Natural killer cell treated with Interleukin-12 subunit alpha and Interleukin-12 subunit beta and Interleukin-15 and Interleukin-18, amount 100 ng/mL, for 72 hours (primary cell): ENCODE data around the gene TTC31. TPM values are rescaled to one million over a fixed set of nuclear protein-coding genes. Genes with fewer than 3 reads are reported as not detected.

ENCODE experiments used
- ATAC-seq, 2 donors: fragments of 150-1000 bp; cut with Tn5 transposase in 1 of 2; sonication (Bioruptor Pico), chemical (Tn5 transposase) in 1 of 2; 2 replicates each; pipeline ENCODE4 v1.10.0; 2021
- DNase-seq: peaks from one replicate; pipeline ENCODE4 v3.0.0; 2022; ENCODE audit warnings: low spot score
- H3K27ac Mint-ChIP-seq, 2 donors: 1 replicate in 1 of 2; 2 replicates in 1 of 2; pipeline ENCODE4 v1.8.0; 2022; ENCODE audit warnings: mixed read lengths in 2 of 2, mild to moderate bottlenecking in 1 of 2, moderate library complexity in 1 of 2
- H3K27me3 Mint-ChIP-seq, 2 donors: 1 replicate in 1 of 2; 2 replicates in 1 of 2; pipeline ENCODE4 v1.8.0; 2022; ENCODE audit warnings: mixed read lengths in 2 of 2
- H3K36me3 Mint-ChIP-seq: one replicate; pipeline ENCODE4 v1.8.0; 2022; ENCODE audit warnings: mixed read lengths
- H3K4me1 Mint-ChIP-seq, 2 donors: 1 replicate in 1 of 2; 2 replicates in 1 of 2; pipeline ENCODE4 v1.8.0; 2022; ENCODE audit warnings: low read depth in 2 of 2, mixed read lengths in 2 of 2, mild to moderate bottlenecking in 1 of 2
- H3K4me3 Mint-ChIP-seq: one replicate; pipeline ENCODE4 v1.8.0; 2022; ENCODE audit warnings: mixed read lengths
- H3K9me3 Mint-ChIP-seq: 2 replicates; pipeline ENCODE4 v1.8.0; 2022; ENCODE audit warnings: mixed read lengths
- total RNA-seq, 2 donors: library from RNA; stranded (reverse); gene quantifications; one replicate each; pipeline ENCODE4 v1.2.3, GENCODE V29; 2022

Gene TTC31
- total RNA-seq, 2 donors from 2014 or later = 42.8 to 49.0 TPM

- H3K4me3 Mint-ChIP-seq = peak overlapping the region; percentile 17
- peaks cover 38 to 44% of the 10 kb centered on the region in 2 donors for H3K4me1 Mint-ChIP-seq
- H3K27ac Mint-ChIP-seq = no peak overlapping the region
- ATAC-seq (no peak), DNase-seq (peak; percentile 58)
- H3K27me3 Mint-ChIP-seq = no peaks in the 10 kb centered on the region
- peaks cover 7% of the 10 kb centered on the region for H3K36me3 Mint-ChIP-seq
- H3K9me3 Mint-ChIP-seq = no peaks in the 10 kb centered on the region
These were observed 17.2 kb downstream of the TTC31 start for GRCh38 chr2:74499940-74500577.

GRCh38 chr2:74500578-74500946, 17.7 kb downstream of the TTC31 start:
- ATAC-seq (no peak), DNase-seq (peak; percentile 40)
- H3K36me3 Mint-ChIP-seq = peaks cover 8% of the 10 kb centered on the region
- H3K27ac Mint-ChIP-seq = no peak overlapping the region
- H3K27me3 Mint-ChIP-seq = no peaks in the 10 kb centered on the region
- H3K4me1 Mint-ChIP-seq = peaks cover 42 to 47% of the 10 kb centered on the region in 2 donors
- H3K4me3 Mint-ChIP-seq = peak overlapping the region; percentile 17
- no peaks in the 10 kb centered on the region for H3K9me3 Mint-ChIP-seq

- Mint-ChIP-seq H3K9me3 (no peaks in the 10 kb centered on the region), H3K4me3 (peak overlapping the region; percentile 79), H3K27ac (peak overlapping the region in 1 of 2 donors; percentile 93), H3K27me3 (no peaks in the 10 kb centered on the region), H3K36me3 (peaks cover 9% of the 10 kb centered on the region), H3K4me1 (peaks cover 49 to 51% of the 10 kb centered on the region in 2 donors)
- DNase-seq (peak; percentile 29), ATAC-seq (no peak)
These were observed 18.6 kb downstream of the TTC31 start for GRCh38 chr2:74501335-74502071.

- Mint-ChIP-seq H3K36me3 (peaks cover 12% of the 10 kb centered on the region), H3K27ac (peak overlapping the region; percentile 64 to 93), H3K4me1 (peaks cover 56 to 59% of the 10 kb centered on the region in 2 donors), H3K9me3 (no peaks in the 10 kb centered on the region), H3K27me3 (no peaks in the 10 kb centered on the region), H3K4me3 (peak overlapping the region; percentile 79)
- peak; percentile 34 for DNase-seq
- ATAC-seq = no peak
These were observed 19.4 kb downstream of the TTC31 start for GRCh38 chr2:74502147-74502719.

GRCh38 chr2:74502720-74503505, 20.0 kb downstream of the TTC31 start:
- H3K36me3 Mint-ChIP-seq = peaks cover 12% of the 10 kb centered on the region
- DNase-seq (peak; percentile 88), ATAC-seq (peak; percentile 70 to 74)
- peaks cover 61 to 63% of the 10 kb centered on the region in 2 donors for H3K4me1 Mint-ChIP-seq
- no peaks in the 10 kb centered on the region for H3K9me3 Mint-ChIP-seq
- peak overlapping the region; percentile 64 to 93 for H3K27ac Mint-ChIP-seq
- H3K27me3 Mint-ChIP-seq = no peaks in the 10 kb centered on the region
- peak overlapping the region; percentile 79 for H3K4me3 Mint-ChIP-seq

- H3K27ac Mint-ChIP-seq = peak overlapping the region; percentile 64 to 93
These were observed 20.9 kb downstream of the TTC31 start for GRCh38 chr2:74503506-74504475.

GRCh38 chr2:74504591-74504990, 21.7 kb downstream of the TTC31 start:
- no peaks in the 10 kb centered on the region for H3K9me3 Mint-ChIP-seq
- H3K4me1 Mint-ChIP-seq = peaks cover 59% of the 10 kb centered on the region in 2 donors
- peak; percentile 23 for DNase-seq
- no peak for ATAC-seq
- peak overlapping the region; percentile 79 for H3K4me3 Mint-ChIP-seq
- peaks cover 1 to 4% of the 10 kb centered on the region in 2 donors for H3K27me3 Mint-ChIP-seq
- H3K36me3 Mint-ChIP-seq = peaks cover 12% of the 10 kb centered on the region
- H3K27ac Mint-ChIP-seq = peak overlapping the region; percentile 64 to 93

More at GRCh38 chr2:74503506-74504475, 20.9 kb downstream of the TTC31 start:
- Mint-ChIP-seq H3K36me3 (peaks cover 12% of the 10 kb centered on the region), H3K4me1 (peaks cover 62 to 63% of the 10 kb centered on the region in 2 donors), H3K4me3 (peak overlapping the region; percentile 79), H3K9me3 (no peaks in the 10 kb centered on the region), H3K27me3 (no peaks in the 10 kb centered on the region)
- ATAC-seq = no peak
- peak; percentile 48 for DNase-seq

- H3K4me3 Mint-ChIP-seq = peak overlapping the region; percentile 79
- peaks cover 59 to 62% of the 10 kb centered on the region in 2 donors for H3K4me1 Mint-ChIP-seq
- ATAC-seq = no peak
- peak overlapping the region; percentile 93 to 99 for H3K27ac Mint-ChIP-seq
- peaks cover 12% of the 10 kb centered on the region for H3K36me3 Mint-ChIP-seq
- peaks cover 8 to 14% of the 10 kb centered on the region in 2 donors for H3K27me3 Mint-ChIP-seq
- H3K9me3 Mint-ChIP-seq = no peaks in the 10 kb centered on the region
- peak; percentile 49 for DNase-seq
These were observed 22.8 kb downstream of the TTC31 start for GRCh38 chr2:74505448-74506246.

GRCh38 chr2:74507145-74507925, 24.5 kb downstream of the TTC31 start, which contains the start of gene PCGF1:
Gene PCGF1 (minus strand): TSS chr2:74507695. CDS start chr2:74507668, 27 bp downstream.
- H3K9me3 Mint-ChIP-seq = no peaks in the 10 kb centered on the region
- H3K4me1 Mint-ChIP-seq = peaks cover 48 to 52% of the 10 kb centered on the region in 2 donors
- H3K36me3 Mint-ChIP-seq = peaks cover 12% of the 10 kb centered on the region
- peaks cover 12 to 29% of the 10 kb centered on the region in 2 donors for H3K27me3 Mint-ChIP-seq
- H3K4me3 Mint-ChIP-seq = peak within 1 kb of the TSS; percentile 96
- H3K27ac Mint-ChIP-seq = peak within 1 kb of the TSS; percentile 99
- ATAC-seq = peak; percentile 93 to 95
- DNase-seq = peak; percentile 97

- Mint-ChIP-seq H3K4me3 (peak overlapping the region; percentile 96), H3K9me3 (no peaks in the 10 kb centered on the region), H3K27ac (peak overlapping the region; percentile 99), H3K4me1 (peaks cover 48 to 50% of the 10 kb centered on the region in 2 donors), H3K27me3 (peaks cover 15 to 29% of the 10 kb centered on the region in 2 donors), H3K36me3 (peaks cover 12% of the 10 kb centered on the region)
- DNase-seq = no peak
- ATAC-seq = no peak
These were observed 25.1 kb downstream of the TTC31 start for GRCh38 chr2:74507926-74508520.

GRCh38 chr2:74510272-74510671, 27.4 kb downstream of the TTC31 start:
- Mint-ChIP-seq H3K27ac (no peak overlapping the region), H3K9me3 (no peaks in the 10 kb centered on the region)
- DNase-seq = no peak

More at GRCh38 chr2:74510272-74510671, 27.4 kb downstream of the TTC31 start:
- H3K4me3 Mint-ChIP-seq = peak overlapping the region; percentile 5
- H3K27me3 Mint-ChIP-seq = peaks cover 18 to 33% of the 10 kb centered on the region in 2 donors
- peaks cover 32 to 37% of the 10 kb centered on the region in 2 donors for H3K4me1 Mint-ChIP-seq
- H3K36me3 Mint-ChIP-seq = peaks cover 4% of the 10 kb centered on the region
- ATAC-seq = no peak
